ENCODE results near the gene KLHDC3. TPM values are rescaled to one million over a fixed set of nuclear protein-coding genes. Genes with fewer than 3 reads are reported as not detected.

The KLHDC3 gene
- total and polyA plus RNA-seq, 2 donors (not counting 1 experiment from before 2014, with no cell fraction given): 54.0 to 54.5 TPM

DNA sequence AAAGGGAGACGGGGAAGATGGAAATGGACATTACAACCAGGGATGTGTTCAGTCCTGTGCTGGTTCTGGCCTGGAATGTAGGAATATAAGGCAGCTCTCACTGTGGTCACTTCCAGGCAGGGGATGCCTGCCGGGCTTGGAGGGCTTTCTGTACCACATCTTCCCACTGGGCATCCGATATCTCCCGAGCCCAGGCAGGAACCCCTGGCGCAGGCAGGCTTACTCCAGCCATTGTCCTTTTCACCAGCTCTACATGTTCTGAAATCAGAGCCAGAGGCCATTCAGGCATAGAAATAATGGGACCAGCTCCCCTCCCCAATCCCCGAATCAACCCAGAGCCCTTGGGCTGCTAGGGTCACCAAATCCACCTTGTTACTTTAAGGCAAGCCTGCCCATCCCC is 1.7 kb upstream of the KLHDC3 start:
- H3K4me2 ChIP-seq (ENCODE audit: extremely low read depth, insufficient read depth, low read length): peak overlapping the region; percentile 98
- no peak overlapping the region for H2AFZ ChIP-seq (ENCODE audit: low read length)
- peaks cover 42% of the 10 kb centered on the region for H3K79me2 ChIP-seq (ENCODE audit: control insufficient read depth, insufficient read depth, low read length)
- no peaks in the 10 kb centered on the region for H4K20me1 ChIP-seq (ENCODE audit: control insufficient read depth, extremely low read depth, insufficient read depth, low read length)
- H3K9me3 ChIP-seq (ENCODE audit: control insufficient read depth, insufficient read depth, low read depth, low read length): no peaks in the 10 kb centered on the region
- peak overlapping the region; percentile 4 for H3K27ac ChIP-seq (ENCODE audit: insufficient read depth, low read length)
- H3K9ac ChIP-seq (ENCODE audit: insufficient read depth, low read length): no peak overlapping the region
- no peaks in the 10 kb centered on the region for H3K27me3 ChIP-seq (ENCODE audit: control insufficient read depth, insufficient read depth, low read length)
- TF ChIP-seq, protein P1, sequence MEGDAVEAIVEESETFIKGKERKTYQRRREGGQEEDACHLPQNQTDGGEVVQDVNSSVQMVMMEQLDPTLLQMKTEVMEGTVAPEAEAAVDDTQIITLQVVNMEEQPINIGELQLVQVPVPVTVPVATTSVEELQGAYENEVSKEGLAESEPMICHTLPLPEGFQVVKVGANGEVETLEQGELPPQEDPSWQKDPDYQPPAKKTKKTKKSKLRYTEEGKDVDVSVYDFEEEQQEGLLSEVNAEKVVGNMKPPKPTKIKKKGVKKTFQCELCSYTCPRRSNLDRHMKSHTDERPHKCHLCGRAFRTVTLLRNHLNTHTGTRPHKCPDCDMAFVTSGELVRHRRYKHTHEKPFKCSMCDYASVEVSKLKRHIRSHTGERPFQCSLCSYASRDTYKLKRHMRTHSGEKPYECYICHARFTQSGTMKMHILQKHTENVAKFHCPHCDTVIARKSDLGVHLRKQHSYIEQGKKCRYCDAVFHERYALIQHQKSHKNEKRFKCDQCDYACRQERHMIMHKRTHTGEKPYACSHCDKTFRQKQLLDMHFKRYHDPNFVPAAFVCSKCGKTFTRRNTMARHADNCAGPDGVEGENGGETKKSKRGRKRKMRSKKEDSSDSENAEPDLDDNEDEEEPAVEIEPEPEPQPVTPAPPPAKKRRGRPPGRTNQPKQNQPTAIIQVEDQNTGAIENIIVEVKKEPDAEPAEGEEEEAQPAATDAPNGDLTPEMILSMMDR (conservative IDR thresholded peaks at IDR 0.05 in 1 of 2, IDR thresholded peaks at IDR 0.05 in 1 of 2; ENCODE audit: low read depth in 1 of 2, low read length in 2 of 2): no peak
- no peak for TF ChIP-seq EZH2 (IDR thresholded peaks at IDR 0.05; ENCODE audit: low read length, missing control alignments)
- H3K36me3 ChIP-seq (ENCODE audit: control insufficient read depth, insufficient read depth, low read length): peaks cover 31% of the 10 kb centered on the region
- H3K4me3 ChIP-seq (replicated peaks in 1 of 4; ENCODE audit: control extremely low read depth in 1 of 4, insufficient read depth in 1 of 4, low read depth in 3 of 4, low read length in 4 of 4): peak overlapping the region in 3 of 4 experiments; percentile 78 to 80 (median 80)
- DNase-seq (ENCODE audit: low read depth in 2 of 2): no peak
- H3K4me1 ChIP-seq (ENCODE audit: control insufficient read depth, extremely low read depth, insufficient read depth, low read length): peaks cover 20% of the 10 kb centered on the region

DNA sequence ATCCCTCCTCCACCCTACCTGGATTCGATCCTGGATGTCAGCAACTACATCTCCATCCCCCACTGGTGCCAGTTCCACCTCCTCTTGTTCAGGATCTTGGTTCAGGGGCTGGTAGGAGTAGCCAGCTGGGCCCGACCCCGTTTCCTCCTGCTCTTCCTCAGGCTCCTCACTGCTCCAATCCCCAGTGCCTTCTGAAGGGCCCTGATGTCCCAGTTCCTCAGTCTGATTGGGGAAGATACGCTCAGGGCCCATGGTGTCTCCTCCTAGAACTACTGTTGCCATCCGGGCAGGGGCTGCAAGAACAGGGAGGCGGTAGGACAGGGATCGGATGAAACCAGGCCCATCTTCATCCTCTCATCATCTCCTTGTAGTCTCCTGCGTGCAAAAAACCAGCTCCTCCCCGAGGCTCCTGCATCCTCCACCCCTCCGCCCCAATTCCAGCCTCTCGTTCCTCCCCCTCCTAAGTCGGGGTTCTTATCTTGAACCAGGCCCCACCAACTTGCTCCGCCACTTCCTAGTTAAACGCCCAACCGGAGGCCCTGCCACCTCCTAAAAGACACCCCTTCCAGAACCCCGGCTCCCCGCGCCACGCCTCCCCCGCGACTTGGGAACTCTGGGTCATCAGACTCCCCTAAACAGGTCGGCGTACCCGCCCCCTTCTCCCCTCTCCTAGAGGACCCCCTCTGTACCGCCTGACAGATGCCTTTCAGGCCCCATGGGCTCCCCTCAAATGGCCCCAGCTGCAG is 779 bp upstream of the KLHDC3 start:
- Histone ChIP-seq H3K9me3 (ENCODE audit: control insufficient read depth, insufficient read depth, low read depth, low read length) (no peaks in the 10 kb centered on the region), H3K4me1 (ENCODE audit: control insufficient read depth, extremely low read depth, insufficient read depth, low read length) (peaks cover 20% of the 10 kb centered on the region), H3K36me3 (ENCODE audit: control insufficient read depth, insufficient read depth, low read length) (peaks cover 36% of the 10 kb centered on the region), H3K9ac (ENCODE audit: insufficient read depth, low read length) (peak overlapping the region; percentile 71), H3K79me2 (ENCODE audit: control insufficient read depth, insufficient read depth, low read length) (peaks cover 47% of the 10 kb centered on the region), H2AFZ (ENCODE audit: low read length) (peak overlapping the region; percentile 57), H4K20me1 (ENCODE audit: control insufficient read depth, extremely low read depth, insufficient read depth, low read length) (no peaks in the 10 kb centered on the region), H3K27me3 (ENCODE audit: control insufficient read depth, insufficient read depth, low read length) (no peaks in the 10 kb centered on the region), H3K27ac (ENCODE audit: insufficient read depth, low read length) (peak overlapping the region; percentile 70), H3K4me3 (replicated peaks in 1 of 4; ENCODE audit: control extremely low read depth in 1 of 4, insufficient read depth in 1 of 4, low read depth in 3 of 4, low read length in 4 of 4) (peak overlapping the region; percentile 76 to 80 (median 79)), H3K4me2 (ENCODE audit: extremely low read depth, insufficient read depth, low read length) (peak overlapping the region; percentile 98)
- peak; percentile 18 to 34 for DNase-seq (ENCODE audit: low read depth in 2 of 2)
- TF ChIP-seq, protein P1 (conservative IDR thresholded peaks at IDR 0.05 in 1 of 2, IDR thresholded peaks at IDR 0.05 in 1 of 2; ENCODE audit: low read depth in 1 of 2, low read length in 2 of 2): no peak
- TF ChIP-seq EZH2 (IDR thresholded peaks at IDR 0.05; ENCODE audit: low read length, missing control alignments): no peak

DNA sequence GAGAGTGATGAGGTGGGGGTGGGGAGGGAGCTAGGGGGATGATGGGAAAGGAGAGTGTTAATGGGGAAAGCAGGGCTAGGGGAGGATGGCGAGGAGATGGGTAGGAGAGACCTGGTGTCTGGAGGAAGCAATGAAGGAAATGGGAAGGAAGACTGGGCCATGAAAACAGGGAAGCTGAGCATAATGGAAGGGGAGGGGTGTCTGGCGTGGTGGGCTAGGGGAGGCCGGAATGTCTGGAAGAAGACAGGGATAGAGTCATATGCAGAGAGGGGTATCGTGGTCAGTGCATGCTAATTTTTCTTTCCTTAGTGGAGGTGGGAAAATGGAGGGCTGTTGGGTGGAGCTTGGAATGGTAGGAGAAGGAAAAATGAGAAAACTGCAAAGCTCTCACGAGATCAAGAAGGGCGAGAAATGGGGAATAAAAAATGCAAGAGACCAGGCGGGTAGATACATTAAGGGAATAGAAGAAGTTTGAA is 423 bp downstream of the KLHDC3 start:
- peak overlapping the region; percentile 77 for H3K27ac ChIP-seq (ENCODE audit: insufficient read depth, low read length)
- TF ChIP-seq EZH2 (IDR thresholded peaks at IDR 0.05; ENCODE audit: low read length, missing control alignments): no peak
- TF ChIP-seq, protein P1 (conservative IDR thresholded peaks at IDR 0.05 in 1 of 2, IDR thresholded peaks at IDR 0.05 in 1 of 2; ENCODE audit: low read depth in 1 of 2, low read length in 2 of 2): no peak
- H3K79me2 ChIP-seq (ENCODE audit: control insufficient read depth, insufficient read depth, low read length): peaks cover 47% of the 10 kb centered on the region
- DNase-seq (ENCODE audit: low read depth in 2 of 2): peak; percentile 39 to 44
- no peak overlapping the region for H2AFZ ChIP-seq (ENCODE audit: low read length)
- no peaks in the 10 kb centered on the region for H3K27me3 ChIP-seq (ENCODE audit: control insufficient read depth, insufficient read depth, low read length)
- H3K9me3 ChIP-seq (ENCODE audit: control insufficient read depth, insufficient read depth, low read depth, low read length): no peaks in the 10 kb centered on the region
- peaks cover 20% of the 10 kb centered on the region for H3K4me1 ChIP-seq (ENCODE audit: control insufficient read depth, extremely low read depth, insufficient read depth, low read length)
- peaks cover 30% of the 10 kb centered on the region for H3K36me3 ChIP-seq (ENCODE audit: control insufficient read depth, insufficient read depth, low read length)
- H3K4me2 ChIP-seq (ENCODE audit: extremely low read depth, insufficient read depth, low read length): peak overlapping the region; percentile 85
- H3K4me3 ChIP-seq (replicated peaks in 1 of 4; ENCODE audit: control extremely low read depth in 1 of 4, insufficient read depth in 1 of 4, low read depth in 3 of 4, low read length in 4 of 4): peak overlapping the region; percentile 75 to 99 (median 90)
- H4K20me1 ChIP-seq (ENCODE audit: control insufficient read depth, extremely low read depth, insufficient read depth, low read length): no peaks in the 10 kb centered on the region
- peak overlapping the region; percentile 78 for H3K9ac ChIP-seq (ENCODE audit: insufficient read depth, low read length)
